ENCODE results near the gene FAM120C.

DNA sequence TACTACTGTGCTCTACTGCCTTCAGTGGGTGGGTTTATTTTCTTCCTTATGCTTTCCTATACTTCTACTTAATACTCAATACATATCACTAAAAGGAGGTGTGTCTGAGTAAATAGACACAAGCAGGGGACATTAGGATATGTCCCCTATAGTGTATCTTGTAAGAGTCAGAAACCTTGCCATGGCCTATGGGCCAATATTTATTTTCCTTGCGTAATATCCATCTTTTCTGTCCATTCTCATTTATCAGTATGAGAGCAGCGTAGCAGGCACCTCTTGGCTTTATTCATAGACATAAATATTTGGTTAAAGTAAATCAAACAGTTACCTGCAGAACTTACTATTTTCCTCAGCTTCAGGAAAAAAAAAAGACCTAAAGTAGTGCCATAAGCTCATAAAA lies 92.2 kb downstream of the FAM120C start:
- TF ChIP-seq, protein P1, sequence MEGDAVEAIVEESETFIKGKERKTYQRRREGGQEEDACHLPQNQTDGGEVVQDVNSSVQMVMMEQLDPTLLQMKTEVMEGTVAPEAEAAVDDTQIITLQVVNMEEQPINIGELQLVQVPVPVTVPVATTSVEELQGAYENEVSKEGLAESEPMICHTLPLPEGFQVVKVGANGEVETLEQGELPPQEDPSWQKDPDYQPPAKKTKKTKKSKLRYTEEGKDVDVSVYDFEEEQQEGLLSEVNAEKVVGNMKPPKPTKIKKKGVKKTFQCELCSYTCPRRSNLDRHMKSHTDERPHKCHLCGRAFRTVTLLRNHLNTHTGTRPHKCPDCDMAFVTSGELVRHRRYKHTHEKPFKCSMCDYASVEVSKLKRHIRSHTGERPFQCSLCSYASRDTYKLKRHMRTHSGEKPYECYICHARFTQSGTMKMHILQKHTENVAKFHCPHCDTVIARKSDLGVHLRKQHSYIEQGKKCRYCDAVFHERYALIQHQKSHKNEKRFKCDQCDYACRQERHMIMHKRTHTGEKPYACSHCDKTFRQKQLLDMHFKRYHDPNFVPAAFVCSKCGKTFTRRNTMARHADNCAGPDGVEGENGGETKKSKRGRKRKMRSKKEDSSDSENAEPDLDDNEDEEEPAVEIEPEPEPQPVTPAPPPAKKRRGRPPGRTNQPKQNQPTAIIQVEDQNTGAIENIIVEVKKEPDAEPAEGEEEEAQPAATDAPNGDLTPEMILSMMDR (IDR thresholded peaks at IDR 0.05), result no peak
- TF ChIP-seq POLR2A (IDR thresholded peaks at IDR 0.05), result no peak
